Neural cell (in vitro differentiated cells): ENCODE results near the gene ESF1.
"Not testable (repeated sequence)": the region's sequence is repeated elsewhere in the genome, so short reads cannot be mapped to it uniquely, and the experiment has no call there.

Experiments
- EZH2 ChIP-seq: fragments of 200-600, 300-800 bp; shearing (Covaris generic), sonication (generic); IDR thresholded peaks from 2 replicates; pipeline ENCODE4 v1.6.1; 2014; ENCODE audit warnings: antibody characterized with exemption, low read length, borderline replicate concordance, mild to moderate bottlenecking; ENCODE audit not compliant: insufficient read depth, poor library complexity, severe bottlenecking
- TF ChIP-seq, protein P1 (sequence below): fragments of 450-650 bp; IDR thresholded peaks from 2 replicates; pipeline ENCODE4 v1.5.1; 2014; ENCODE audit warnings: antibody characterized with exemption, mild to moderate bottlenecking, moderate library complexity; ENCODE audit not compliant: poor library complexity, severe bottlenecking

DNA sequence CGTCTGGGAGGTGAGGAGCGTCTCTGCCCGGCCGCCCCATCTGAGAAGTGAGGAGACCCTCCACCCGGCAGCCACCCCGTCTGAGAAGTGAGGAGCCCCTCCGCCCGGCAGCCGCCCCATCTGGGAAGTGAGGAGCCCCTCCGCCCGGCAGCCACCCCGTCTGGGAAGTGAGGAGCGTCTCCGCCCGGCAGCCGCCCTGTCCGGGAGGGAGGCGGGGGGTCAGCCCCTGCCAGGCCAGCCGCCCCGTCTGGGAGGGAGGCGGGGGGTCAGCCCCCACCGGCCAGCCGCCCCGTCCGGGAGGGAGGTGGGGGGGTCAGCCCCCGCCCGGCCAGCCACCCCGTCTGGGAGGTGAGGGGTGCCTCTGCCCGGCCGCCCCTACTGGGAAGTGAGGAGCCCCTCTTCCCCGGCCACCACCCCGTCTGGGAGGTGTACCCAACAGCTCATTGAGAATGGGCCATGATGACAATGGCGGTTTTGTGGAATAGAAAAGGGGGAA, 24.2 kb downstream of the ESF1 start:
- TF ChIP-seq EZH2 = not testable (repeated sequence)
- TF ChIP-seq, protein P1, sequence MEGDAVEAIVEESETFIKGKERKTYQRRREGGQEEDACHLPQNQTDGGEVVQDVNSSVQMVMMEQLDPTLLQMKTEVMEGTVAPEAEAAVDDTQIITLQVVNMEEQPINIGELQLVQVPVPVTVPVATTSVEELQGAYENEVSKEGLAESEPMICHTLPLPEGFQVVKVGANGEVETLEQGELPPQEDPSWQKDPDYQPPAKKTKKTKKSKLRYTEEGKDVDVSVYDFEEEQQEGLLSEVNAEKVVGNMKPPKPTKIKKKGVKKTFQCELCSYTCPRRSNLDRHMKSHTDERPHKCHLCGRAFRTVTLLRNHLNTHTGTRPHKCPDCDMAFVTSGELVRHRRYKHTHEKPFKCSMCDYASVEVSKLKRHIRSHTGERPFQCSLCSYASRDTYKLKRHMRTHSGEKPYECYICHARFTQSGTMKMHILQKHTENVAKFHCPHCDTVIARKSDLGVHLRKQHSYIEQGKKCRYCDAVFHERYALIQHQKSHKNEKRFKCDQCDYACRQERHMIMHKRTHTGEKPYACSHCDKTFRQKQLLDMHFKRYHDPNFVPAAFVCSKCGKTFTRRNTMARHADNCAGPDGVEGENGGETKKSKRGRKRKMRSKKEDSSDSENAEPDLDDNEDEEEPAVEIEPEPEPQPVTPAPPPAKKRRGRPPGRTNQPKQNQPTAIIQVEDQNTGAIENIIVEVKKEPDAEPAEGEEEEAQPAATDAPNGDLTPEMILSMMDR = not testable (repeated sequence)
